Activated CD4-positive, CD25-positive, alpha-beta regulatory T cell treated with anti-CD3 and anti-CD28 coated beads, Interleukin-2, amount 50 U/mL, for 72 hours (primary cell): ENCODE results near the gene HRH1.
"Not testable (repeated sequence)": the region's sequence is repeated elsewhere in the genome, so short reads cannot be mapped to it uniquely, and the experiment has no call there.

Experiments used
- DNase-seq: peaks from one replicate; pipeline ENCODE4 v3.0.0; 2021

The HRH1 gene

GRCh38 chr3:11154036-11154952 lies at the start of gene HRH1:
Gene HRH1, plus strand, starts transcription at chr3:11154493. Its CDS starts 104,545 bp downstream, at chr3:11259038.
- no peak for DNase-seq

GRCh38 chr3:11113316-11113715 lies 41.0 kb upstream of the HRH1 start:
- not testable (repeated sequence) for DNase-seq

- DNase-seq: no peak
These were observed 38.7 kb upstream of the HRH1 start for GRCh38 chr3:11115548-11115947.

GRCh38 chr3:11116336-11117059 lies 37.8 kb upstream of the HRH1 start:
- DNase-seq: no peak

- no peak for DNase-seq
These were observed 36.7 kb upstream of the HRH1 start for GRCh38 chr3:11117591-11117990.

- no peak for DNase-seq
These were observed 36.1 kb upstream of the HRH1 start for GRCh38 chr3:11118181-11118682.

GRCh38 chr3:11120091-11120805 lies 34.0 kb upstream of the HRH1 start:
- no peak for DNase-seq

GRCh38 chr3:11126653-11127052 lies 27.6 kb upstream of the HRH1 start:
- DNase-seq: no peak

GRCh38 chr3:11128682-11129632 lies 25.3 kb upstream of the HRH1 start:
- DNase-seq: no peak

- DNase-seq: no peak
These were observed 23.9 kb upstream of the HRH1 start for GRCh38 chr3:11130385-11130784.

- no peak for DNase-seq
These were observed 22.9 kb upstream of the HRH1 start for GRCh38 chr3:11131371-11131770.

- DNase-seq: not testable (repeated sequence)
These were observed 22.4 kb upstream of the HRH1 start for GRCh38 chr3:11131886-11132285.

- no peak for DNase-seq
These were observed 21.4 kb upstream of the HRH1 start for GRCh38 chr3:11132861-11133260.

- DNase-seq: no peak
These were observed 19.5 kb upstream of the HRH1 start for GRCh38 chr3:11134794-11135193.

GRCh38 chr3:11136116-11136515 lies 18.2 kb upstream of the HRH1 start:
- DNase-seq: no peak

GRCh38 chr3:11136830-11137626 lies 17.3 kb upstream of the HRH1 start:
- DNase-seq: no peak

GRCh38 chr3:11137627-11137959 lies 16.7 kb upstream of the HRH1 start:
- no peak for DNase-seq

- no peak for DNase-seq
These were observed 15.9 kb upstream of the HRH1 start for GRCh38 chr3:11138371-11138770.

GRCh38 chr3:11140030-11140712 lies 14.1 kb upstream of the HRH1 start:
- no peak for DNase-seq

- no peak for DNase-seq
These were observed 13.6 kb upstream of the HRH1 start for GRCh38 chr3:11140713-11141104.

GRCh38 chr3:11143476-11143875 lies 10.8 kb upstream of the HRH1 start:
- no peak for DNase-seq
